Cardiac muscle cell (in vitro differentiated cells and primary cell): ENCODE results near the gene C14orf180. TPM values are rescaled to one million over a fixed set of nuclear protein-coding genes. Genes with fewer than 3 reads are reported as not detected.

Experiments
- DNase-seq, 2 donors: peaks; one replicate each; pipeline versions ENCODE4 v3.0.0 to v3.0.0-alpha.2; 2010 to 2017; ENCODE audit warnings: low read depth in 1 of 2, low spot score in 1 of 2
- H3K27ac ChIP-seq: fragments of 200-600 bp; sonication (generic); 2 replicates; pipeline ENCODE4 v1.5.1; 2016
- H3K27me3 ChIP-seq: fragments of 200-600 bp; sonication (generic); 2 replicates; pipeline ENCODE4 v1.6.0; 2016; ENCODE audit warnings: control low read depth
- H3K36me3 ChIP-seq: fragments of 200-600 bp; sonication (generic); 2 replicates; pipeline ENCODE4 v1.5.1; 2016; ENCODE audit warnings: control low read depth
- H3K4me1 ChIP-seq: fragments of 200-600 bp; sonication (generic); 2 replicates; pipeline ENCODE4 v1.8.1; 2017; ENCODE audit warnings: low read depth, mild to moderate bottlenecking, mixed run types
- H3K4me3 ChIP-seq: fragments of 200-600 bp; sonication (generic); 2 replicates; pipeline ENCODE4 v1.5.1; 2016; ENCODE audit warnings: mild to moderate bottlenecking
- H3K9me3 ChIP-seq: fragments of 200-600 bp; sonication (generic); 2 replicates; pipeline ENCODE4 v1.5.1; 2017; ENCODE audit warnings: low read depth, mild to moderate bottlenecking, control low read depth
- polyA plus RNA-seq: library from polyadenylated mRNA; unstranded; fragments of >200 nt; fragmentation: Nextera tagmentation; extraction: Ambion mirVana; gene quantifications from 2 replicates; pipeline ENCODE4 v1.2.1, GENCODE V29; 2016
- total RNA-seq: library from RNA; depleted of rRNA; stranded (reverse); fragments of >200 nt; gene quantifications from 2 replicates; pipeline ENCODE4 v1.2.3, GENCODE V29; 2016
- TF ChIP-seq, protein P1 (sequence below): IDR thresholded peaks from 2 replicates; pipeline ENCODE4 v1.5.1; 2012; ENCODE audit warnings: low read depth, mild to moderate bottlenecking, low read length

The C14orf180 gene
- total and polyA plus RNA-seq, 2 experiments from 2014 or later: 17.1 to 19.7 TPM

- Histone ChIP-seq H3K27me3 (no peaks in the 10 kb centered on the region), H3K4me1 (no peaks in the 10 kb centered on the region)
- DNase-seq: no peak
Observed at GRCh38 chr14:104559028-104559803, 20.3 kb upstream of the C14orf180 start.

DNA sequence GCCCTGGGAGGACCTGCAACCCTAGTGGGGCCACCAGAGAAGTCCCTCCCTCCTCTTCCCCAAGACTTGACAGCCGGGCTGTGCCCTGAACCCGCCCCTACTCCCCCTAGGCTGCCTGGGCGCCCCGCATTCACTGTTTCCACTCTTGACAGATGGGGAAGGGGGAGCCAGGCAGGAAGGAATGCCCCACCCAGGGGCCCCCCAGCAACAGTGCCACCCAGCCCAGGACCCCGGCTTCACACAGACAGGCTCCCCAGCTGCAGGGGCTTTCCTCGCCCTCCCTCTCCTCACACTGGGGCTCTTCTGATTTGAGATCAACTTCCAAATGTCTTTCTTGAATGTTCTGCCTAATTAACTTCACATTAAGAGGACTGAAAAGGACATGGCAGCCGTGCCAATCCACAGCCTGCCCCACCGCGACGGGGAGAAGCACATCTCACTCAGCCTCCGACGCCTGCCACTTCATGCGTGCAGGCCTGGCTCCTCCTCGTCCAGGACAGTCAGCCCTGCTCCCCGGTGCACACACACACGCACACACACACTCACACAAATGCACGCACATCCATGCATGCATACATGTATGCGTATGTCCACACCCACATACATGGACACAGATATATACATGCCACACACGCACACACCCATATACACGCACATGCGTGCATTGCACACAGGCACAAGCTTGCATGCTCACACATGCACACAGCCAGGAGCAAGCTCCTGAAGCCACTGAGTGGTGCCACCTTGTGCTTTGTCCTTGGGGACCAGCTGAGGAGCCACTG lies 19.6 kb upstream of the C14orf180 start:
- Histone ChIP-seq H3K9me3 (no peaks in the 10 kb centered on the region), H3K4me3 (no peak overlapping the region), H3K27ac (no peak overlapping the region), H3K4me1 (no peaks in the 10 kb centered on the region), H3K36me3 (no peaks in the 10 kb centered on the region), H3K27me3 (no peaks in the 10 kb centered on the region)
- TF ChIP-seq, protein P1, sequence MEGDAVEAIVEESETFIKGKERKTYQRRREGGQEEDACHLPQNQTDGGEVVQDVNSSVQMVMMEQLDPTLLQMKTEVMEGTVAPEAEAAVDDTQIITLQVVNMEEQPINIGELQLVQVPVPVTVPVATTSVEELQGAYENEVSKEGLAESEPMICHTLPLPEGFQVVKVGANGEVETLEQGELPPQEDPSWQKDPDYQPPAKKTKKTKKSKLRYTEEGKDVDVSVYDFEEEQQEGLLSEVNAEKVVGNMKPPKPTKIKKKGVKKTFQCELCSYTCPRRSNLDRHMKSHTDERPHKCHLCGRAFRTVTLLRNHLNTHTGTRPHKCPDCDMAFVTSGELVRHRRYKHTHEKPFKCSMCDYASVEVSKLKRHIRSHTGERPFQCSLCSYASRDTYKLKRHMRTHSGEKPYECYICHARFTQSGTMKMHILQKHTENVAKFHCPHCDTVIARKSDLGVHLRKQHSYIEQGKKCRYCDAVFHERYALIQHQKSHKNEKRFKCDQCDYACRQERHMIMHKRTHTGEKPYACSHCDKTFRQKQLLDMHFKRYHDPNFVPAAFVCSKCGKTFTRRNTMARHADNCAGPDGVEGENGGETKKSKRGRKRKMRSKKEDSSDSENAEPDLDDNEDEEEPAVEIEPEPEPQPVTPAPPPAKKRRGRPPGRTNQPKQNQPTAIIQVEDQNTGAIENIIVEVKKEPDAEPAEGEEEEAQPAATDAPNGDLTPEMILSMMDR: no peak
- no peak for DNase-seq

More at GRCh38 chr14:104559028-104559803, 20.3 kb upstream of the C14orf180 start:
- Histone ChIP-seq H3K36me3 (no peaks in the 10 kb centered on the region), H3K9me3 (no peaks in the 10 kb centered on the region), H3K27ac (no peak overlapping the region), H3K4me3 (no peak overlapping the region)
- TF ChIP-seq, protein P1: no peak

- H3K27me3 ChIP-seq: no peaks in the 10 kb centered on the region
- H3K4me3 ChIP-seq: no peak overlapping the region
- DNase-seq: no peak
- H3K36me3 ChIP-seq: no peaks in the 10 kb centered on the region
- H3K4me1 ChIP-seq: peaks cover 3% of the 10 kb centered on the region
- no peaks in the 10 kb centered on the region for H3K9me3 ChIP-seq
- H3K27ac ChIP-seq: no peak overlapping the region
- TF ChIP-seq, protein P1: no peak
Observed at GRCh38 chr14:104560586-104560945, 19.0 kb upstream of the C14orf180 start.

DNA sequence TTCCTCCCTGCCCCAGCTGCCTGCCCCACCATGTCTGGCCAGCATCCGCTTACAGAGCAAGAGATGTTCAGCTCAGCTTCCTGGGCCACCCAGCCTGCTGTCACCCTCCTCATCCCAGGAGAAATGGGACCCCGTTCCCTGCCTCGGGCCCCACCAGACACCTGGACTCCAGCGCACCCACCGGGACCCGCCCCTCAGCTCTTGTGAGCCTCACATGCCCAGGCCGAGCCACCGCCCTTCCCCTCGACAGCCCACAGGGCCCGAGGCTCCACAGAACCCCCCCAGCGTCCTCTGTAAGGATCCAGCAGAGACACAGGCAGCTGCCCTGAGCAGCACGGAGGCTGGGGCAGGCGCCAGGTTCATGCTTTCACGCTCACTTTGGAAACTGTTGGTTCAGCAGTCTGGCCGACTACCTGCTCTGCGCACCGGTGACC lies 18.4 kb upstream of the C14orf180 start:
- no peaks in the 10 kb centered on the region for H3K9me3 ChIP-seq
- no peak overlapping the region for H3K4me3 ChIP-seq
- no peak for DNase-seq
- no peaks in the 10 kb centered on the region for H3K27me3 ChIP-seq
- H3K4me1 ChIP-seq: peaks cover 3% of the 10 kb centered on the region
- H3K36me3 ChIP-seq: no peaks in the 10 kb centered on the region
- TF ChIP-seq, protein P1: no peak
- no peak overlapping the region for H3K27ac ChIP-seq

DNA sequence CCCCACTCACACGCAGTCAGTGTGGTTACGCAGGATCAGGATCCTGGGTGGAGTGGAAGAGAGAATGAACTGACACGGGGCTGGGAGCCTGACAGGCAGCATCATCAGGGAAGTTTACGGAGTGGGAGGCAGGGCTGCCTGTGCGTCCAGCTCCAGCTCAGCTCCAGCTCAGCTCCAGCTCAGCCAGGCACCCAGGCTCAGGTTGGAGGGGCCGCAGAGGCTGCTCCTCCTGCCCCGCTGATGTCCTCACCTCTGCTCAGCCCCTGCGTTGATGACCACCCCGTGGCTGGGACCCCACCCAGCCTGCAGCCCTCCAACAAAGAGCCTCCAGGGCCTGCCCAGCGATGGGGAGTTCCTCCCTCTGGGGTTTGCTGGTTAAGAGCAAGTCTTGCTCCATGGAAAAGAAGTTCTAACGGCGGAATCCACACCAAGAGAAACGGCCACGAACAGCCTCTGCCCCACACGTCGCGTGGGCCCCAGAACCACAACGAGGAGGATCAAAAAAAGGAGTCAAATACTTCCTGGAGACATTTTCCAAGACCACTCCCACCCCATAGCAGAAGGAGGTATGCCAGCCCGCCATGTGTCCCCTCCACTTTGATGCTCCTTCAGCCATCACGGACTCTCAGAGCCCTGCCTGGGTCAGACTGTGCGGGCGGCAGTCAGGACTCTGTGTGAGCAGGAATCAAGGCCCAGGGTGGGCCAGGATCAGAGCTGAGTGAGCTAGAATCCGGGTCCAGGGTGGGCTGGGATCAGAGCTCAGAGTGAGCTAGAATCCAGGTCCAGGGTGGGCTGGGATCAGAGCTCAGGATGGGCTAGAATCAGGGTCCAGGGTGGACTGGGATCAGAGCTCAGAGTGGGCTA lies 17.7 kb upstream of the C14orf180 start:
- Histone ChIP-seq H3K27me3 (no peaks in the 10 kb centered on the region), H3K9me3 (no peaks in the 10 kb centered on the region), H3K4me3 (no peak overlapping the region), H3K27ac (no peak overlapping the region), H3K36me3 (no peaks in the 10 kb centered on the region), H3K4me1 (peaks cover 3% of the 10 kb centered on the region)
- no peak for DNase-seq
- TF ChIP-seq, protein P1: no peak
